LoVo (cell line): ENCODE data around the gene GAD1.

Source experiments
- DNase-seq: peaks from one replicate; pipeline ENCODE4 v3.0.0-alpha.2; 2016; ENCODE audit warnings: low spot score

Gene GAD1

DNA sequence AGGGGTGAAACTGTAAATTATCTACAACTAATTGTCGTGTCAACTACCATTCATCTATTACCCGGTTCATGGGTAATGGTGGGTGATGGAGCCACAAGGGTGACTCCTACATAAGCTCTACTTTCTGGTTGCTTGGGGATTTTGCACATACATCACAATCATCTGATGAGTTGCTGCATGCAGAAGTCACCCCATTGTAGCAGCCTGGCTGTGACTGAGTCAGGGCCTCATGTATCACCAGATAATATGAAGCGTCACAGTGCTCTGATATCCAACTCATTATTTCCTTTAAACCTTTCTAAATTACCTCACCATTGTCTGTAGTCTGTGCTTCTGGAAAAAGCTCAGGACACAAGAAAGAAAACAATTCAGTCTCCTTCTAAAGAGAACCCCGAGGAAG is 79.9 kb downstream of the GAD1 start:
- DNase-seq = no peak

DNA sequence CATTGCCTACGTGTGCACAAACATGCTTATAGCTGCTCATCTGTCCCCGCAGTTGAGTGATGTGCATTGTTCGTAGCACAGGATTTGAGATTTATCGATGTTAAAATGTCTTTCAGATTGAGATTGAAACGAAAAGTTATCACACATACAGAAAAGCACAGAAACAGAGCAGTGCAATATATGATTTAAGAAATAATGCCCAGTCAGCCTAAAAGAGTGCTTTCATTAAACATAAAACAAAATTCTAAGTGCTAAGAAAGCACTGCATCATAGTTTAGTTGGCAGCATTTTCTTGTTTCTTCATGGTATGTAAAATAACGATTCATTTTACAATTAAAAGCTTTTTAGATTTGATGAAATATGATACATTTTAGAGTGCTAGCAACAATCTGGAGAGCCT is 80.4 kb downstream of the GAD1 start:
- no peak for DNase-seq

DNA sequence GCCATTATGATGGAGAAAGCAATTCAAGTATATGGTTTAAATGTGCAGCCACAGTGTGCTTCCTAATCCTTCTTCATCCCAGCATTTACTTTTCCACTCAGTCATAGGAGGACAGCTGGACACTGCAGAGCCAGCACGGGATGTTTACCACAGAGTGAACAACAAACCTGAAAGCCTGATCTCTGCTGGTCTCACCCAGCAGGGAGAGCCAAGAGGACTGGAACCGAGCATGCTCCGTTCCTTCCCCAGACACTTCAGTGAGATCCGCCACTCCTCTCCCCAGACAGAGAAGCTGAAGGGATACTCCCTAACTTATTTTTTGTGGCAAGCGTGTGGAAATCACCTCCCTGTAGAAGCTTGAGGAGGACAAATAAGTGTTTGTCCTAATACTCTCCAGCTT is 89.2 kb downstream of the GAD1 start:
- no peak for DNase-seq
